ENCODE measurements around the gene SLC24A3.

Gene SLC24A3

GRCh38 chr20:19695081-19695480 is 482.6 kb downstream of the SLC24A3 start:
- DNase-seq, result no peak

GRCh38 chr20:19696620-19697019 is 484.2 kb downstream of the SLC24A3 start:
- no peak for DNase-seq

- DNase-seq, result no peak
Observed at GRCh38 chr20:19697415-19697814, 485.0 kb downstream of the SLC24A3 start.

GRCh38 chr20:19699180-19699971 is 486.9 kb downstream of the SLC24A3 start:
- DNase-seq, result peak; percentile 68

GRCh38 chr20:19701429-19701828 is 489.0 kb downstream of the SLC24A3 start:
- DNase-seq, result no peak

- DNase-seq, result no peak
Observed at GRCh38 chr20:19706463-19706862, 494.0 kb downstream of the SLC24A3 start.

GRCh38 chr20:19709635-19710335 is 497.3 kb downstream of the SLC24A3 start:
- no peak for DNase-seq

- DNase-seq, result no peak
Observed at GRCh38 chr20:19710336-19711120, 498.1 kb downstream of the SLC24A3 start.

- no peak for DNase-seq
Observed at GRCh38 chr20:19711126-19711525, 498.7 kb downstream of the SLC24A3 start.

GRCh38 chr20:19712721-19713260 is 500.3 kb downstream of the SLC24A3 start:
- DNase-seq, result peak; percentile 64

GRCh38 chr20:19713822-19714578 is 501.6 kb downstream of the SLC24A3 start:
- no peak for DNase-seq

- DNase-seq, result no peak
Observed at GRCh38 chr20:19714579-19714840, 502.1 kb downstream of the SLC24A3 start.

- DNase-seq, result no peak
Observed at GRCh38 chr20:19715986-19716385, 503.5 kb downstream of the SLC24A3 start.

GRCh38 chr20:19718880-19719279 is 506.4 kb downstream of the SLC24A3 start:
- no peak for DNase-seq

- DNase-seq, result no peak
Observed at GRCh38 chr20:19720991-19721390, 508.5 kb downstream of the SLC24A3 start.

- no peak for DNase-seq
Observed at GRCh38 chr20:19723051-19723450, 510.6 kb downstream of the SLC24A3 start.

GRCh38 chr20:19723813-19724430 is 511.5 kb downstream of the SLC24A3 start:
- no peak for DNase-seq

GRCh38 chr20:19725373-19725772 is 512.9 kb downstream of the SLC24A3 start:
- no peak for DNase-seq

- no peak for DNase-seq
Observed at GRCh38 chr20:19725814-19726525, 513.5 kb downstream of the SLC24A3 start.

GRCh38 chr20:19727251-19727847 is 514.9 kb downstream of the SLC24A3 start:
- no peak for DNase-seq

GRCh38 chr20:19729672-19730071 is 517.2 kb downstream of the SLC24A3 start:
- DNase-seq, result no peak

All from NCI-H1694 (cell line).